HG02973 (cell line): Measurements from ENCODE around the gene FBXL7.
"Not testable (repeated sequence)": the region's sequence is repeated elsewhere in the genome, so short reads cannot be mapped to it uniquely, and the experiment has no call there.

Experiments used
- ATAC-seq: cut with Tn5 transposase; IDR thresholded peaks from one replicate; pipeline ENCODE4 v1.9.1; 2021; ENCODE audit warnings: moderate library complexity; ENCODE audit not compliant: unreplicated experiment

Gene FBXL7

DNA sequence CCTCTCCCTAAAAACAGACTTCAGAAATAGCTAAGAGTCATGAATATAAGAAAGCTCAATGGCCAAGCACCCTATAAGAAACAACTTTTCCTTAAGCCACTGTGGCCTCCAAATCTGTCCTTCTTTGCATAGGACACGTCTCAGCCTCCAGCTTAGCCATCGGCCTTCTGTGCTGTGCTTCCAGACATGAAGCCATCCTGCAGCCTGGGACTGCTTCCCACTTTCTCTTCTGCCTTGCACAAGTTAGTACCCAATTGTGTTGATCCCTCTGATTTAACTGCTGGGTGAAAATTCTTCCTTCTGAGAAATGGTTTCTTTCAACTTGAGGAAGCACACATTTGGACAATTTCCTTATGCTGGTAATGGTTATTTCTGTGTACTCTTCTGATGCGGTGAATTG lies 344.9 kb downstream of the FBXL7 start:
- ATAC-seq, result no peak

DNA sequence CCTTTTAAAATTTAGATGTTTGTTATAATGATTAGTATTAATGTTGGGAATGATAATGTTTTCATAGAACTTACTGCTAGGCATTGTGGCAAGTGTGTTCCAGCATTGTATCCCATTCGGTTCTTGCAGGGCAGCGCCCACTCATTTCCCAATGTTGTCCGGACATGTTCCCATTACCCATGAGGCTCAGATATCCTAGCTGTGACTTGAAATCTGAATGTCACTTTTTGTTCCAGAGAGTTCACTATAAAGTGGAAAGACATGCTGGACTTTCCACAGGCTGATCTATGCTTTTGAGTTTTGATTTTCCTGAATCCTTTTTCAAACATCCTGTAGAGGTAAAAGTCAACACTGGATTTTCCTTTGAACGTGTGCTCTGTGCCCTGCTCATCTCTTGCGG lies 350.6 kb downstream of the FBXL7 start:
- no peak for ATAC-seq

DNA sequence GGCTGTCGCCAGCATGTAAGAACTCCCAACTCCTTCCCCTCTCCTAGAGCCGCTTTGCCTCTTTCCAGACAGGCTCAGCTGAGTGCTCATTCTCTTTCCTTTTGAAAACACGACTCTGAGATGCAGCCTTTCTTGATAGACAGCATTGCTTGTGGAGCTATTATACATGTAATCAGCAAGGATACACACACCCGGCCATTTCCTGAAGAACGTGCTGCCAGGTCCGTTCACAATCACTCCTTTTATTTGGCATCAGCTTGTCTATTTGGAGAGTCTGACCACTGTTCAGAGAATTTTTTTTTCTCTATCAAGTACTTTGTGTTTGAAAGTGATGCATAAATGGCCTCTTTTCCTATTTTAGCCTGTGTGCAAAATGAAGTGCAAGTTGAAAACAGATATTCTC lies 351.0 kb downstream of the FBXL7 start:
- ATAC-seq, result no peak

DNA sequence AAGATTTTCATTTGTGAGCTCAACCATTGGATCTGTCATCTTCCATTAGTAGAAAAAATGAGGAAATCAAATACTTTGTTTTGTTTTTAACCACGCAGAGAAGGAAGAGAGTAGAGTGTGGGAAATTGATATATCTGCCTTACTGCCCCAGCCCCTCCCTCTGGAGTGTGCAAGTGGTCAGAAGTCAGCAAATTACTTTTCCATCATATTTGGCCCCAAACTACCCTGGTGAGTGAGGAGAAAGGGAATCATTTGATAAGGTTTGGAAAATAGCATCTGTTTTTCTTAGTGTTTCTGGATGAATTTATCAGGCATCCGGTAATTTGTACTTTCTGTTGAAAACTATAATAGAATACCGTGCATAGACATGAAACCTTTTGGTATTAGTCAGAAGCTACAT lies 352.2 kb downstream of the FBXL7 start:
- ATAC-seq, result no peak

GRCh38 chr5:15852949-15853348 lies 353.0 kb downstream of the FBXL7 start:
- ATAC-seq, result no peak

GRCh38 chr5:15858326-15858725 lies 358.3 kb downstream of the FBXL7 start:
- no peak for ATAC-seq

DNA sequence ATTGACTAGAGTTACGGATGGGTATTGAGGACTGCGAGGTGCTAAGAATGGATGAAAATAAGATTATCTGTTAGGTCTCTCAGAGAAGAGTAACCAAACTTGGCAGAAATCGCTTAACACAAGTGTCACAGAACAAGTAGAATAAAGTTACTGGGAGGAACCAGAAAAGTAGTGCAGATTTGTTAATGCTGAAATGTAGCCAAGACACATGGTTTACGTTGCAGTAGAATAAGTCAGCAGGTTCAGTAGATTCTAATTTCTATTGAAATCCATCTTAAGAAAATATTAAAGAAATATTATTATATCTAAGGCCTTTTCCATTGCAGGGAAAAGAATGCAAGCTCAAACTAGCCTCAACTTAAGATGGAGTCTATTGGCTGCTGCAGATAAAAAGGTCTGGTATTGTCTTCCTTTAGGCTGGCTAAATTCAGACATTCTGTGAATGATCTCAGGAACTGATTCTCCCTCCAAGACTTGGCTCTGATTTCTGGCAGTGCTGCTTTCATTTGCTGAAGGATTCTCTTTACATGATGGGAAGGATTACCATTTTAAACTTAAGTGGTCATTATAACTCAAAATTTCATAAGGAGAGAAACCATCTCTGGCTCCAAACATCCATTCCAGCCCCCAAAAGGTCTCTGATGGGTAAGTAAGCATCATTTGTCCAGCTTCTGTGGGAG lies 364.7 kb downstream of the FBXL7 start:
- no peak for ATAC-seq

GRCh38 chr5:15872259-15872658 lies 372.3 kb downstream of the FBXL7 start:
- ATAC-seq, result not testable (repeated sequence)

DNA sequence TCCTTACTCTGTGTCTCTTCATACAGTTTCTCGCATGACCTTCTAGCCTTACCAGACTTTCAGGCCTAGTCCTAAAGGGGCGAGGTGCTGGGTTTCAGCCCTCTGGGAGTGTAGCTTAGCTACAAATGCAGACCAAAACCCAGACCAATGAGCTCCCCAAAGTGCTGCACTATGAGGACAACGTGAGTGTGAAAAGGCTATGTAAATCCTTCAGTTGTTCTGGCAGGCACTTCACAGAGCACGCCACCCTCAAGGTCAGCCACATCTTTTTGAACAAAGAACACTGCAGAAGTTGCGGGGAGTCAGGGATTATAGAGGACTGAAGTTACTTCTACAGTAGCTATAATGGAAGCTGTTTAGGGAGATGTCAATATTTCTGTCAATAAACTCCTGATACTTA lies 377.9 kb downstream of the FBXL7 start:
- no peak for ATAC-seq

DNA sequence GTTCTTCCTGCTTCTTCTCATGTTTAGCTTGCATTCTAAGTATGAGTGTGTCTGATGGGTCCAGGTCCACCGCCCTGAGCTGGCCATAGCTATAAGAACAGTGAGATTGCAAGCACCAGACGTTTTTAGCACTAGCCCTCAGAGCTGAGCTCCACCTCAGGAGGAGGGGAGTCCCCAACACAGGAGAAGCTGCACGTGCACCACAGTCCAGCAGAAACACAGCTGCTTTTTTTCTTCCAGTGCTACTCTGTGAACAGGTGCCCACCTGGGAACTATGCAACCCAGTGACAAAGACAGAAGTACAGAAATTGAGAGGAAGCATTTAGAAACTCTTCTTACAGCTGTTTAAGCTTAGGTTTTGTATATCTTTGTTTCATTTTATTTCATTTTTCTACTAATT lies 380.2 kb downstream of the FBXL7 start:
- no peak for ATAC-seq

DNA sequence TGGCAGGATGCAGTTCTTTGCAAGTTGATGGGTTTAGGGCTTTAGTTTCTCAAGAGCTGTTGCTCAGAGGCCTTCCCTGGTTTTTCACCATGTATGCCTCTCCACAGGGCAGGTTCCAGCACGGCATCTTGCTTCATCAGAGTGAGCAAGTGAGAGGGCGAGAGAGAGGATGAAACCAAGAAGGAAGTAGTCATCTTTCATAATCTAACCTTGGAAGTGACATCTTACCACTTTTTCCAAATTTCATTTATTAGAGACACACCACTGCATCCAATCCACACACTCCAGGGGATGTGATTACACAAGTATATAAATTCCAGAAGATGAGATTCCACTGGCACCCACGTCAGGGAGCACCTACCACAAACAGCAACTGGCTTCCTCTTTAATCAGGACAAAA lies 385.2 kb downstream of the FBXL7 start:
- no peak for ATAC-seq

GRCh38 chr5:15886156-15886555 lies 386.2 kb downstream of the FBXL7 start:
- no peak for ATAC-seq

GRCh38 chr5:15887093-15887492 lies 387.1 kb downstream of the FBXL7 start:
- no peak for ATAC-seq

DNA sequence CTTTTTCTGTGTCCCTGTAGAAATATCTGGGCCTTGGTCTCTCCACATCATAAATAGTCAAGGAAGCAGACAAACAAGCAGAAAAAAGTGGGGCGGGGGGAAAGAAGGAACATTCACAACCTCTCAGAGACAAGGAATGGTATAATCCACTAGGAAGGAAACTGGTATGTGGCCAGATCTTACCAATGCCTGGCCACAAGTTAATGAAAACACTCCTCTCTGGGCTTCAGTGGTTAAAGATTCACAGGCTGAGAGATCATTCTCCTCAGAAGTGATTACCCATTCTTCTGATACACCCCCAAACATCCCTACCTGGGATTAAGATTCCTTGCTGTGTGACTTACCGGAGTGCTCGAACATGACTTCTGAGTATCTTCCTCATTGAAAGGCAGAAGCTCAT lies 389.0 kb downstream of the FBXL7 start:
- ATAC-seq, result no peak

DNA sequence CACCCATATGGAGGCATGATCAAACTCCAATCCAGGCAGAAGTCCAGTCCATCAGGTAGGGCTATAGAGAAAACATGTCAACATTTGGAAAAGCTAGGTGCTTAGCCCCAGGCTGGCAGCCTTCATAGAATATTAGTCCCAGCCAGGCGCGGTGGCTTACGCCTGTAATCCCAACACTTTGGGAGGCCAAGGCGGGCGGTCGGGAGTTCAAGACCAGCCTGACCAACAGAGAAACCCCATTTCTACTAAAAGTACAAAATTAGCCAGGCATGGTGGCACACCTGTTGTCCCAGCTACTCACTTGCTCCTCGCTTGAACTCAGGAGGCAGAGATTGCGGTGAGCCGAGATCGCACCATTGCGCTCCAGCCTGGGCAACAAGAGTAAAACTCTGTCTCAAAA lies 393.9 kb downstream of the FBXL7 start:
- ATAC-seq, result no peak

- no peak for ATAC-seq
Observed at GRCh38 chr5:15897656-15898055, 397.7 kb downstream of the FBXL7 start.

GRCh38 chr5:15898641-15899040 lies 398.7 kb downstream of the FBXL7 start:
- no peak for ATAC-seq

- no peak for ATAC-seq
Observed at GRCh38 chr5:15899481-15899880, 399.5 kb downstream of the FBXL7 start.

DNA sequence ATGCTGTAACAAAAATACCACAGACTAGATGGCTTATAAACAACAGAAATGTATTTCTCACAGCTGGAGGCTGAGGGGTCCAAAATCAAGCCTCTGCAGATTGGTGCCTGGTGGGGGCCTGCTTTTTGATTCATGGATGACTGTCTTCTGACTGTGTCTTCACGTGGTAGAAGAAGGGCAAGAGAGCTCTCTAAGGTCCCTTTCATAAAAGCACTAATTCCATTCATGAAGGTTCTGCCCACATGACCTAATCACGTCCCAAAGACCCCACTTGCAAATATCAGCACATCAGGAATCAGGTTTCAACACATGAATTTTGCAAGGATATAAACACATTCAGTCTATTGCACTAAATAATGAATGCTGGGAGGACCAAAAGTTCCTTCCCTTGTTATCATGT lies 401.2 kb downstream of the FBXL7 start:
- no peak for ATAC-seq

GRCh38 chr5:15902066-15902465 lies 402.1 kb downstream of the FBXL7 start:
- ATAC-seq, result no peak

DNA sequence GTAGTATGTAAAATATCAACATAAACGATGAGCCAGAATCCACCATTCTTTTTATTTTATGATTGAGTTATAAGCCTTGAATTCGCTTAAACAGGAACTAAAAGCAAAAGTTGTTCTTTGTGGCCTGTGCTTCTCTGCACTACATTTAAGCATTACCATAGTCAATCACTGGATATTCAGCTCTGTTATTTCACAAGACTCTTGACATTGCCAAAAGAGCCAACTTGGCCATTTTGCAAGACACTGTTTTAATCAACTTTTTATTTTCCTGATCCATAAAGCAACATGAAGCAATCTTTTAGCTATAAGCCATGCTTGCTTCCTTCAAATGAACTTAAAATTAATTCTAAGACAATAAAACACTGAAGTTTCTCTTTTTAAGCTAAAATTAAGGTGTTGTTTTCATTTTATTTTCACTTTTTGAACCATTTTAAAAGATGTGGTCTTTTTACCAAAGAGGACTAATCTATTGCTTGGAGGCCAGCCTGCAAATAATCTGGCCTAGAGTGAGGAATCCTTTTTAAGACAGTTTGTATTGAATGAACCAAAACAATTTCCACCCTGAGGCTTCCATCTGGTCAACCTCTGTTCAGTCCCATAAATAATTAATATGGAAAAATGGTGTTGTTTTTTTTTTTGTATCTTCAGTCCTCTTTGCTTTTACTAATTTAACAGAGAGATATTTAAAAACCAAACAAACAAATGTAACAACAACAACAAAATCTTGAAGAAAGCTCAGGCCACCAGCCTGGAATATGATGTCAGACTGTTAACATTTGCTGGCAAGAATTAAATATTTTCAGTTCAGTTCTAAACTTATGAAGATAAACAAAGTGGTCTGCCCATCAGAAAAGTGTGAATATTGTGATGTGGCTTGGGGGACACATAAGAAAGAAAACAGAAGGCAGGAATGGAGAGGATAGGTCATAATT lies 405.2 kb downstream of the FBXL7 start:
- no peak for ATAC-seq

GRCh38 chr5:15914638-15915037 lies 414.7 kb downstream of the FBXL7 start:
- no peak for ATAC-seq
